OCI-LY7 (cell line): ENCODE results near the gene ZSCAN10.

Source experiments
- EZH2phosphoT487 ChIP-seq: fragments of 200-600 bp; sonication (generic); IDR thresholded peaks from 2 replicates; pipeline ENCODE4 v1.6.1; 2018; ENCODE audit warnings: low read depth, borderline replicate concordance, mild to moderate bottlenecking, mixed run types, antibody characterized with exemption, low read length, moderate library complexity, mixed read lengths
- TF ChIP-seq, protein P1 (sequence below): fragments of 200-600 bp; sonication (generic); conservative IDR thresholded peaks from 2 replicates; pipeline ENCODE4 v1.5.1; 2014; ENCODE audit warnings: mild to moderate bottlenecking, antibody characterized with exemption, low read length, moderate library complexity, mixed read lengths

DNA sequence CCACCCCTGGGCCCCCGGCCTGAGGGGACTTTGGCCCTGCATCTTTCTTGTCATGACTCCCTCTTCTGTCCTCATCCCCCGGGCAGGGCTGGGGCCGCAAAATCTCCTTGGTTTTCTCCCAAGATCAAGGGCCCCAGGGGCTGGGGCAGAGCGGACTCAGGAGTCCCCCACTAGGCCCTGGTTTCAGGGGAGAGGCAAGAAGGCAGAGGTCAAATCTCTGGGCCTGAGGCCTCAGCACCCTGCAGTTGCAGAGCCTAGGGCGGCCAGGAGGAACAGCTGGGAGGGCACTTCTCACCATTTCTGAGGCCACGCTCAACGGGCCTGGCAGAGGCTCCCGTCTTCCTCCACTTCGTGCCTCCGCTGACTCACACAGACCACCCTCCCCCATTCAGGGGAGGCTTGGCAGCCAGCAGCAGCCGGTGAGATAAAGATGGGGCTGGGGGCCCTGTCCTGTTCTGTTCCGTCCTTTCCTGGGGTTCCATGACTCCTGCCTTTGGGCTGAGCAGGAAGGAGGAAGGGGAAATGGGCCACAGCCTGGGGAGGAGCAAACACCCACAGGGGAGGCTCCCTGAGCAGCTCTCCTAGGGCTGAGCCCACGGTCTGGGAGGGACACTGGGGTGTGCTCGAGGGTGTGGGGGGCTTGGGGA is 12.4 kb downstream of the ZSCAN10 start:
- TF ChIP-seq, protein P1, sequence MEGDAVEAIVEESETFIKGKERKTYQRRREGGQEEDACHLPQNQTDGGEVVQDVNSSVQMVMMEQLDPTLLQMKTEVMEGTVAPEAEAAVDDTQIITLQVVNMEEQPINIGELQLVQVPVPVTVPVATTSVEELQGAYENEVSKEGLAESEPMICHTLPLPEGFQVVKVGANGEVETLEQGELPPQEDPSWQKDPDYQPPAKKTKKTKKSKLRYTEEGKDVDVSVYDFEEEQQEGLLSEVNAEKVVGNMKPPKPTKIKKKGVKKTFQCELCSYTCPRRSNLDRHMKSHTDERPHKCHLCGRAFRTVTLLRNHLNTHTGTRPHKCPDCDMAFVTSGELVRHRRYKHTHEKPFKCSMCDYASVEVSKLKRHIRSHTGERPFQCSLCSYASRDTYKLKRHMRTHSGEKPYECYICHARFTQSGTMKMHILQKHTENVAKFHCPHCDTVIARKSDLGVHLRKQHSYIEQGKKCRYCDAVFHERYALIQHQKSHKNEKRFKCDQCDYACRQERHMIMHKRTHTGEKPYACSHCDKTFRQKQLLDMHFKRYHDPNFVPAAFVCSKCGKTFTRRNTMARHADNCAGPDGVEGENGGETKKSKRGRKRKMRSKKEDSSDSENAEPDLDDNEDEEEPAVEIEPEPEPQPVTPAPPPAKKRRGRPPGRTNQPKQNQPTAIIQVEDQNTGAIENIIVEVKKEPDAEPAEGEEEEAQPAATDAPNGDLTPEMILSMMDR, result no peak
- TF ChIP-seq EZH2phosphoT487, result no peak
